IPS-20b (cell line): ENCODE data around the gene NCF2.
"Not testable (repeated sequence)": the region's sequence is repeated elsewhere in the genome, so short reads cannot be mapped to it uniquely, and the experiment has no call there.

ENCODE experiments used
- H3K27ac ChIP-seq: one replicate; pipeline ENCODE4 v1.5.1; 2013; ENCODE audit warnings: low read length
- H3K27me3 ChIP-seq: 2 replicates; pipeline ENCODE4 v1.6.1; 2013; ENCODE audit warnings: mild to moderate bottlenecking, low read length, inconsistent platforms; ENCODE audit not compliant: insufficient read depth
- H3K36me3 ChIP-seq: 2 replicates; pipeline ENCODE4 v1.6.1; 2013; ENCODE audit warnings: low read depth, mild to moderate bottlenecking, inconsistent platforms, low read length, moderate library complexity; ENCODE audit not compliant: insufficient read depth
- H3K4me1 ChIP-seq: 2 replicates; pipeline ENCODE4 v1.6.1; 2013; ENCODE audit warnings: mild to moderate bottlenecking, control low read depth, inconsistent platforms, low read length, moderate library complexity; ENCODE audit not compliant: insufficient read depth
- H3K4me3 ChIP-seq: 2 replicates; pipeline ENCODE4 v1.5.1; 2013; ENCODE audit warnings: mild to moderate bottlenecking, low read length, inconsistent platforms
- H3K9ac ChIP-seq: 2 replicates; pipeline ENCODE4 v1.6.1; 2013; ENCODE audit warnings: low read depth, mild to moderate bottlenecking, inconsistent platforms, low read length, moderate library complexity
- H3K9me3 ChIP-seq: 2 replicates; pipeline ENCODE4 v1.6.1; 2013; ENCODE audit warnings: mild to moderate bottlenecking, low read depth, low read length, inconsistent platforms; ENCODE audit not compliant: insufficient read depth

Gene NCF2

GRCh38 chr1:183630748-183631147 is 40.5 kb upstream of the NCF2 start:
- Histone ChIP-seq H3K9ac (no peak overlapping the region), H3K4me3 (no peak overlapping the region), H3K9me3 (no peaks in the 10 kb centered on the region), H3K4me1 (peaks cover 23% of the 10 kb centered on the region; the same call in 1 of the 2 replicates), H3K27me3 (no peaks in the 10 kb centered on the region), H3K27ac (no peak overlapping the region), H3K36me3 (peaks cover 49% of the 10 kb centered on the region)

GRCh38 chr1:183628537-183628936 is 38.3 kb upstream of the NCF2 start:
- Histone ChIP-seq H3K36me3 (peaks cover 57% of the 10 kb centered on the region), H3K27me3 (no peaks in the 10 kb centered on the region), H3K9me3 (no peaks in the 10 kb centered on the region), H3K9ac (no peak overlapping the region), H3K27ac (no peak overlapping the region), H3K4me1 (peaks cover 19% of the 10 kb centered on the region; the same call in 1 of the 2 replicates), H3K4me3 (no peak overlapping the region)

GRCh38 chr1:183626236-183626635 is 36.0 kb upstream of the NCF2 start:
- H3K27ac ChIP-seq, H3K4me1 ChIP-seq, H3K9ac ChIP-seq, H3K9me3 ChIP-seq, H3K27me3 ChIP-seq, H3K4me3 ChIP-seq: not testable (repeated sequence)
- H3K36me3 ChIP-seq: peaks cover 55% of the 10 kb centered on the region

GRCh38 chr1:183622884-183623785 is 32.9 kb upstream of the NCF2 start:
- Histone ChIP-seq H3K9me3 (no peaks in the 10 kb centered on the region), H3K27me3 (no peaks in the 10 kb centered on the region), H3K4me3 (no peak overlapping the region), H3K27ac (no peak overlapping the region), H3K9ac (no peak overlapping the region), H3K4me1 (peaks cover 13% of the 10 kb centered on the region), H3K36me3 (peaks cover 27% of the 10 kb centered on the region)

GRCh38 chr1:183622013-183622412 is 31.8 kb upstream of the NCF2 start:
- H3K4me1 ChIP-seq: peaks cover 13% of the 10 kb centered on the region

GRCh38 chr1:183620311-183620710 is 30.1 kb upstream of the NCF2 start:
- Histone ChIP-seq H3K9me3 (no peaks in the 10 kb centered on the region), H3K27ac (no peak overlapping the region), H3K4me3 (no peak overlapping the region), H3K9ac (no peak overlapping the region), H3K27me3 (no peaks in the 10 kb centered on the region), H3K36me3 (peaks cover 5% of the 10 kb centered on the region; the same call in 1 of the 2 replicates), H3K4me1 (peaks cover 13% of the 10 kb centered on the region)

More at GRCh38 chr1:183622013-183622412, 31.8 kb upstream of the NCF2 start:
- no peak overlapping the region for H3K27ac ChIP-seq
- H3K4me3 ChIP-seq: no peak overlapping the region
- peaks cover 18% of the 10 kb centered on the region; the same call in 1 of the 2 replicates for H3K36me3 ChIP-seq
- no peak overlapping the region for H3K9ac ChIP-seq
- H3K27me3 ChIP-seq: no peaks in the 10 kb centered on the region
- no peaks in the 10 kb centered on the region for H3K9me3 ChIP-seq

- Histone ChIP-seq H3K9me3 (no peaks in the 10 kb centered on the region), H3K36me3 (0 out of 2 replicates have a peak, but pooled peaks cover under 1% of the 10 kb centered on the region), H3K4me3 (no peak overlapping the region), H3K27ac (no peak overlapping the region), H3K27me3 (no peaks in the 10 kb centered on the region), H3K9ac (no peak overlapping the region), H3K4me1 (peaks cover 13% of the 10 kb centered on the region)
Observed at GRCh38 chr1:183619781-183620180, 29.5 kb upstream of the NCF2 start.

GRCh38 chr1:183618202-183618601 is 27.9 kb upstream of the NCF2 start:
- H3K4me3 ChIP-seq: not testable (repeated sequence)

GRCh38 chr1:183612975-183613374 is 22.7 kb upstream of the NCF2 start:
- H3K36me3 ChIP-seq, H3K27me3 ChIP-seq, H3K27ac ChIP-seq, H3K4me3 ChIP-seq, H3K9ac ChIP-seq, H3K9me3 ChIP-seq, H3K4me1 ChIP-seq: not testable (repeated sequence)

More at GRCh38 chr1:183618202-183618601, 27.9 kb upstream of the NCF2 start:
- H3K27ac ChIP-seq, H3K27me3 ChIP-seq, H3K9ac ChIP-seq, H3K9me3 ChIP-seq, H3K36me3 ChIP-seq: not testable (repeated sequence)
- H3K4me1 ChIP-seq: peaks cover 13% of the 10 kb centered on the region

- Histone ChIP-seq H3K27ac (no peak overlapping the region), H3K9ac (no peak overlapping the region), H3K27me3 (no peaks in the 10 kb centered on the region), H3K4me1 (no peaks in the 10 kb centered on the region), H3K4me3 (no peak overlapping the region), H3K36me3 (no peaks in the 10 kb centered on the region), H3K9me3 (no peaks in the 10 kb centered on the region)
Observed at GRCh38 chr1:183612407-183612806, 22.1 kb upstream of the NCF2 start.

- H3K4me3 ChIP-seq: no peak overlapping the region
- H3K27me3 ChIP-seq: no peaks in the 10 kb centered on the region
- no peak overlapping the region for H3K9ac ChIP-seq
- no peak overlapping the region for H3K27ac ChIP-seq
- no peaks in the 10 kb centered on the region for H3K4me1 ChIP-seq
- no peaks in the 10 kb centered on the region for H3K36me3 ChIP-seq
- no peaks in the 10 kb centered on the region for H3K9me3 ChIP-seq
Observed at GRCh38 chr1:183611021-183611420, 20.8 kb upstream of the NCF2 start.

GRCh38 chr1:183609759-183610452 is 19.6 kb upstream of the NCF2 start:
- no peak overlapping the region for H3K9ac ChIP-seq
- no peaks in the 10 kb centered on the region for H3K4me1 ChIP-seq

More at GRCh38 chr1:183609759-183610452, 19.6 kb upstream of the NCF2 start:
- H3K27ac ChIP-seq: no peak overlapping the region
- H3K4me3 ChIP-seq: no peak overlapping the region
- no peaks in the 10 kb centered on the region for H3K36me3 ChIP-seq
- no peaks in the 10 kb centered on the region for H3K27me3 ChIP-seq
- no peaks in the 10 kb centered on the region for H3K9me3 ChIP-seq
